Endothelial cell of umbilical vein (primary cell): ENCODE measurements around the gene NRF1. TPM values are rescaled to one million over a fixed set of nuclear protein-coding genes. Genes with fewer than 3 reads are reported as not detected.

ENCODE experiments used
- BruUV-seq: library from RNA; stranded (reverse); fragments of 400-500 nt; replicated peaks from 2 replicates; lab custom pipeline; 2021; lab: Mats Ljungman, UMichigan
- CTCF ChIA-PET: fragments of 300-600, 350-600 bp; sonication (Branson Sonifier 250); formaldehyde crosslinking; loops from one replicate; lab custom pipeline; 2021; ENCODE audit warnings: antibody characterized with exemption, inconsistent platforms; lab: Charles Lee
- POLR2A ChIA-PET: fragments of 300-600, 350-600 bp; sonication (Branson Sonifier 250); formaldehyde crosslinking; loops from one replicate; lab custom pipeline; 2021; ENCODE audit warnings: antibody characterized with exemption, inconsistent platforms; lab: Charles Lee
- DNase-seq: peaks from one replicate; pipeline ENCODE4 v3.0.0-alpha.2; 2011; ENCODE audit warnings: low read depth, low spot score
- FAIRE-seq: peaks from 2 replicates; lab custom pipeline; 2011; peaks lifted over from hg19 to GRCh38; lab: Jason Lieb, UNC
- H2AFZ ChIP-seq: 2 replicates; pipeline ENCODE4 v1.6.0; 2012; ENCODE audit warnings: low read depth, low read length, control low read depth, inconsistent platforms
- H3K27ac ChIP-seq: 2 replicates; pipeline ENCODE4 v1.5.1; 2011; ENCODE audit warnings: low read depth, mild to moderate bottlenecking, control low read depth, low read length, moderate library complexity; ENCODE audit not compliant: insufficient read depth
- H3K27me3 ChIP-seq, 2 experiments: 2 replicates each; pipeline versions ENCODE4 v1.6.0 to v1.6.1; 2011; ENCODE audit warnings: low read length in 2 of 2, mixed read lengths in 1 of 2; ENCODE audit not compliant: control insufficient read depth in 2 of 2, insufficient read depth in 2 of 2
- H3K36me3 ChIP-seq, 2 experiments: 2 replicates in 1 of 2; 3 replicates in 1 of 2; pipeline ENCODE4 v1.5.1; 2011; ENCODE audit warnings: low read length in 2 of 2, mild to moderate bottlenecking in 1 of 2, moderate library complexity in 1 of 2; ENCODE audit not compliant: control insufficient read depth in 2 of 2, insufficient read depth in 2 of 2; ENCODE audit errors: extremely low read depth in 1 of 2
- H3K4me1 ChIP-seq: 3 replicates; pipeline ENCODE4 v1.5.1; 2011; ENCODE audit warnings: mild to moderate bottlenecking, low read length; ENCODE audit not compliant: control insufficient read depth, insufficient read depth; ENCODE audit errors: extremely low read depth
- H3K4me2 ChIP-seq: 2 replicates; pipeline ENCODE4 v1.6.1; 2011; ENCODE audit warnings: low read length, control low read depth, mixed read lengths; ENCODE audit not compliant: insufficient read depth
- H3K4me3 ChIP-seq, 3 experiments: fragments of 200-600 bp in 1 of 3; sonication (generic), shearing (Covaris generic) in 1 of 3; replicated peaks in 1 of 3; 2 replicates each; pipeline ENCODE4 v1.5.1; 2011 to 2016; ENCODE audit warnings: control low read depth in 3 of 3, low read length in 3 of 3, mild to moderate bottlenecking in 2 of 3, inconsistent platforms in 1 of 3, low read depth in 1 of 3, moderate library complexity in 1 of 3; ENCODE audit not compliant: insufficient read depth in 1 of 3
- H3K79me2 ChIP-seq: 2 replicates; pipeline ENCODE4 v1.6.0; 2012; ENCODE audit warnings: low read length, inconsistent platforms; ENCODE audit not compliant: control insufficient read depth, insufficient read depth
- H3K9ac ChIP-seq: replicated peaks from 2 replicates; pipeline ENCODE3; 2011; ENCODE audit warnings: low read length, control low read depth; ENCODE audit not compliant: insufficient read depth; ENCODE audit errors: extremely low read depth
- H3K9me1 ChIP-seq: replicated peaks from 3 replicates; pipeline ENCODE4 v1.6.0; 2011; ENCODE audit warnings: mild to moderate bottlenecking, low read length; ENCODE audit not compliant: control insufficient read depth, insufficient read depth; ENCODE audit errors: extremely low read depth
- H3K9me3 ChIP-seq: replicated peaks from 2 replicates; pipeline ENCODE4 v1.5.1; 2012; ENCODE audit warnings: low read length, inconsistent platforms; ENCODE audit not compliant: control insufficient read depth, insufficient read depth
- H4K20me1 ChIP-seq: replicated peaks from 2 replicates; pipeline ENCODE3; 2011; ENCODE audit warnings: mild to moderate bottlenecking, low read length; ENCODE audit not compliant: control insufficient read depth, insufficient read depth; ENCODE audit errors: extremely low read depth
- EZH2 ChIP-seq: IDR thresholded peaks from 2 replicates; pipeline ENCODE4 v1.6.1; 2012; ENCODE audit warnings: borderline replicate concordance, low read depth, mild to moderate bottlenecking, moderate library complexity, low read length, inconsistent platforms; ENCODE audit not compliant: severe bottlenecking
- FOS ChIP-seq: IDR thresholded peaks from 2 replicates; pipeline ENCODE4 v1.6.1; 2011; ENCODE audit warnings: mild to moderate bottlenecking, low read length, moderate library complexity, borderline replicate concordance; ENCODE audit not compliant: insufficient read depth
- GATA2 ChIP-seq: IDR thresholded peaks from 2 replicates; pipeline ENCODE4 v1.7.0; 2011; ENCODE audit warnings: low read depth, mild to moderate bottlenecking, moderate library complexity, mixed read lengths, low read length; ENCODE audit not compliant: insufficient read length, insufficient read depth
- JUN ChIP-seq: IDR thresholded peaks from 2 replicates; pipeline ENCODE4 v1.6.1; 2011; ENCODE audit warnings: borderline replicate concordance, low read depth; ENCODE audit not compliant: insufficient read length, insufficient read depth
- MYC ChIP-seq: IDR thresholded peaks from one replicate; pipeline ENCODE4 v1.6.1; 2011; ENCODE audit warnings: mild to moderate bottlenecking, low read depth, low read length
- POLR2A ChIP-seq: IDR thresholded peaks from 2 replicates; pipeline ENCODE4 v1.6.1; 2012; ENCODE audit warnings: low read depth, mild to moderate bottlenecking, control low read depth, low read length
- POLR2AphosphoS5 ChIP-seq: IDR thresholded peaks from 2 replicates; pipeline ENCODE4 v1.6.1; 2012; ENCODE audit warnings: low read depth, mild to moderate bottlenecking, control low read depth, low read length, moderate library complexity; ENCODE audit not compliant: insufficient read depth
- dilution Hi-C: fragments of 300-500 bp; cut with MboI; formaldehyde crosslinking; loops from one replicate; pipeline ENCODE4 v1.15.0; 2019; ENCODE audit warnings: low sequenced_read_pairs; ENCODE audit not compliant: extremely low pct_ligation_motif_present
- intact Hi-C: fragments of 100-400 bp; cut with micrococcal nuclease; formaldehyde crosslinking; loops from one replicate; pipeline ENCODE4 v1.10.0; 2022
- polyA plus RNA-seq, 4 experiments: library from polyadenylated mRNA; depleted of rRNA in 3 of 4; stranded (reverse) in 3 of 4; unstranded in 1 of 4; fragments of >200 nt; gene quantifications; 2 replicates each; pipeline versions ENCODE4 v1.2.1 to v1.2.3, GENCODE V29; 2011 to 2012; ENCODE audit warnings: missing spikeins in 1 of 4
- total RNA-seq: library from RNA; stranded (reverse); gene quantifications from 2 replicates; pipeline ENCODE4 v1.2.3, GENCODE V29; 2021
- TF ChIP-seq, protein P1 (sequence below), 2 donors: IDR thresholded peaks; 1 replicate in 1 of 2; 2 replicates in 1 of 2; pipeline ENCODE4 v1.5.1; 2011; ENCODE audit warnings: low read length in 2 of 2, mild to moderate bottlenecking in 2 of 2, moderate library complexity in 2 of 2, control low read depth in 1 of 2, inconsistent platforms in 1 of 2, low read depth in 1 of 2; ENCODE audit not compliant: insufficient read depth in 1 of 2; ENCODE audit errors: extremely low read depth in 1 of 2
- TF ChIP-seq, protein P2 (sequence below): IDR thresholded peaks from 2 replicates; pipeline ENCODE4 v1.6.1; 2011; ENCODE audit not compliant: insufficient read depth, insufficient read length

Gene NRF1
- total and polyA plus RNA-seq, 2 donors (not counting 3 experiments of a cell fraction or from before 2014, with no cell fraction given) = 14.6 to 20.3 TPM

DNA sequence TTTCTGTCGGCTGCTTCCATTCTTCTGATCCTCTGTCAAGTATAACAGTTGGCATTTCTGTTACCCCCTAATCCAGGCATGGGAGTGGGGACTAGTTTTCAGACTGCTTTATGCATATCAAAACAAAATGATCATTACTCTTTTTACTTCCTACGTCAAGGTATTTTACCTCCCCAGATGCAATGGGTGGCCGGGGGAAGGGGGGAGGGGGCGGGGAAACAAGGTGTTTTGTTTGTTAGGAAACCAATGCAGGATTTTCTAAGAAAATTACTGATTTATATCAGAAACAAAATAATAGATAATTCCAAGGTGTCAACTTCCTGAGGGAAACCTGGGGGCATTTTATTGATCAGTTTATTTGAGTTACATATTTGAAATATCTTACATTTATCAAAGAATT, 66.3 kb downstream of the NRF1 start:
- BruUV-seq = no TSS peak
- Histone ChIP-seq H3K4me3 (no peak overlapping the region), H2AFZ (no peak overlapping the region), H3K79me2 (no peaks in the 10 kb centered on the region), H3K9me1 (peaks cover 3% of the 10 kb centered on the region), H4K20me1 (no peaks in the 10 kb centered on the region), H3K27me3 (no peaks in the 10 kb centered on the region), H3K9me3 (peaks cover 5% of the 10 kb centered on the region), H3K4me2 (no peak overlapping the region), H3K27ac (no peak overlapping the region), H3K9ac (no peak overlapping the region), H3K36me3 (no peaks in the 10 kb centered on the region), H3K4me1 (no peaks in the 10 kb centered on the region)
- intact Hi-C loops = no loop called here
- dilution Hi-C loops = no loop called here
- FAIRE-seq (no peak), DNase-seq (no peak)
- ChIA-PET CTCF (no interaction called here), POLR2A (no interaction called here)
- TF ChIP-seq GATA2 (no peak), FOS (no peak), JUN (no peak)
- TF ChIP-seq, protein P1, sequence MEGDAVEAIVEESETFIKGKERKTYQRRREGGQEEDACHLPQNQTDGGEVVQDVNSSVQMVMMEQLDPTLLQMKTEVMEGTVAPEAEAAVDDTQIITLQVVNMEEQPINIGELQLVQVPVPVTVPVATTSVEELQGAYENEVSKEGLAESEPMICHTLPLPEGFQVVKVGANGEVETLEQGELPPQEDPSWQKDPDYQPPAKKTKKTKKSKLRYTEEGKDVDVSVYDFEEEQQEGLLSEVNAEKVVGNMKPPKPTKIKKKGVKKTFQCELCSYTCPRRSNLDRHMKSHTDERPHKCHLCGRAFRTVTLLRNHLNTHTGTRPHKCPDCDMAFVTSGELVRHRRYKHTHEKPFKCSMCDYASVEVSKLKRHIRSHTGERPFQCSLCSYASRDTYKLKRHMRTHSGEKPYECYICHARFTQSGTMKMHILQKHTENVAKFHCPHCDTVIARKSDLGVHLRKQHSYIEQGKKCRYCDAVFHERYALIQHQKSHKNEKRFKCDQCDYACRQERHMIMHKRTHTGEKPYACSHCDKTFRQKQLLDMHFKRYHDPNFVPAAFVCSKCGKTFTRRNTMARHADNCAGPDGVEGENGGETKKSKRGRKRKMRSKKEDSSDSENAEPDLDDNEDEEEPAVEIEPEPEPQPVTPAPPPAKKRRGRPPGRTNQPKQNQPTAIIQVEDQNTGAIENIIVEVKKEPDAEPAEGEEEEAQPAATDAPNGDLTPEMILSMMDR (IDR thresholded peaks at IDR 0.05; ENCODE audit: extremely low read depth in 1 of 2, insufficient read depth in 1 of 2, low read depth in 1 of 2, low read length in 2 of 2) = no peak
- TF ChIP-seq, protein P2, sequence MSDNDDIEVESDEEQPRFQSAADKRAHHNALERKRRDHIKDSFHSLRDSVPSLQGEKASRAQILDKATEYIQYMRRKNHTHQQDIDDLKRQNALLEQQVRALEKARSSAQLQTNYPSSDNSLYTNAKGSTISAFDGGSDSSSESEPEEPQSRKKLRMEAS = no peak

DNA sequence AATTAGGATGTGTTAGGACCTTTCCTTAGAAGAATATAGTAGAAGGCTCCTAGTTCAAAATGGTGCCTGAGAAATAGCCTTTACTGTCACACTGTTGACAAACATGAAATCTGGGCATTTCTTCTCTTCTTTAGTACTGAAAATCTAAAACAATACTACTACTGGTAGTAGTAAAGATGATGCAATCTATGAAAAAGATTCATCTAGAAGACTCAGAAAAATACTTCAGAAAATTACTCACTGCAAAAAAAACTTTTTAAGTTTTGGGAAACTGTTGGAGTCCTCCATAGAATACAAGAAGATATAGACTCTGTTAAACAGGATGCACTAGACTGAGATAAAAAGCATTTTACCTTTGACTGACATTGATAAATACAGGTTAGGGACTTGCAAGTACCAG, 67.1 kb downstream of the NRF1 start:
- H3K27me3 ChIP-seq = no peaks in the 10 kb centered on the region
- H4K20me1 ChIP-seq = no peaks in the 10 kb centered on the region
- H3K36me3 ChIP-seq = no peaks in the 10 kb centered on the region
- no peak overlapping the region for H3K27ac ChIP-seq
- CTCF ChIA-PET = no interaction called here
- no peak for TF ChIP-seq EZH2
- TF ChIP-seq, protein P2 = no peak
- TF ChIP-seq POLR2A = no peak
- no peak for TF ChIP-seq JUN
- TF ChIP-seq, protein P1 (IDR thresholded peaks at IDR 0.05; ENCODE audit: extremely low read depth in 1 of 2, insufficient read depth in 1 of 2, low read depth in 1 of 2, low read length in 2 of 2) = no peak
- no peak for TF ChIP-seq FOS
- TF ChIP-seq POLR2AphosphoS5 = no peak
- no peak for TF ChIP-seq MYC
- TF ChIP-seq GATA2 = no peak
- H3K4me3 ChIP-seq = no peak overlapping the region
- H3K9me3 ChIP-seq = peaks cover 5% of the 10 kb centered on the region
- H3K9ac ChIP-seq = no peak overlapping the region
- intact Hi-C loops (no loop called here), dilution Hi-C loops (no loop called here)
- DNase-seq (no peak), FAIRE-seq (no peak)
- BruUV-seq = no TSS peak
- POLR2A ChIA-PET = no interaction called here
- H3K4me2 ChIP-seq = no peak overlapping the region
- no peak overlapping the region for H2AFZ ChIP-seq
- peaks cover 3% of the 10 kb centered on the region for H3K9me1 ChIP-seq
- H3K4me1 ChIP-seq = no peaks in the 10 kb centered on the region
- no peaks in the 10 kb centered on the region for H3K79me2 ChIP-seq
